GM10266 (cell line): ENCODE results near the gene IGF1R.

ENCODE experiments used
- DNase-seq: peaks from one replicate; pipeline ENCODE4 v3.0.0; 2012; ENCODE audit errors: extremely low spot score
- CTCF ChIP-seq: IDR thresholded peaks from 2 replicates; pipeline ENCODE4 v1.5.1; 2012; ENCODE audit warnings: mild to moderate bottlenecking, low read depth; ENCODE audit not compliant: control insufficient read depth, insufficient read depth; ENCODE audit errors: missing control alignments

The IGF1R gene

GRCh38 chr15:98887976-98888375 lies 239.6 kb downstream of the IGF1R start:
- TF ChIP-seq CTCF: no peak
- DNase-seq: no peak

- TF ChIP-seq CTCF: no peak
- DNase-seq: no peak
Measured at GRCh38 chr15:98888820-98889479, 240.6 kb downstream of the IGF1R start.

GRCh38 chr15:98889930-98890695 lies 241.8 kb downstream of the IGF1R start:
- DNase-seq: no peak
- no peak for TF ChIP-seq CTCF

GRCh38 chr15:98891301-98891700 lies 243.0 kb downstream of the IGF1R start:
- no peak for DNase-seq
- no peak for TF ChIP-seq CTCF

GRCh38 chr15:98893401-98893800 lies 245.1 kb downstream of the IGF1R start:
- no peak for TF ChIP-seq CTCF
- no peak for DNase-seq

GRCh38 chr15:98894312-98894711 lies 246.0 kb downstream of the IGF1R start:
- no peak for TF ChIP-seq CTCF
- no peak for DNase-seq
